H9 (cell line): Measurements from ENCODE around the gene TIAM2. TPM values are rescaled to one million over a fixed set of nuclear protein-coding genes. Genes with fewer than 3 reads are reported as not detected.

Experiments used
- DNase-seq: peaks from one replicate; pipeline ENCODE4 v3.0.0-alpha.2; 2017
- H2AFZ ChIP-seq: one replicate; pipeline ENCODE4 v1.6.1; 2013; ENCODE audit warnings: mild to moderate bottlenecking, low read length, control low read depth, moderate library complexity
- H2AK5ac ChIP-seq: 2 replicates; pipeline ENCODE4 v1.6.1; 2013; ENCODE audit warnings: low read length, control low read depth, mixed read lengths; ENCODE audit not compliant: insufficient read length
- H2BK120ac ChIP-seq: one replicate; pipeline ENCODE4 v1.6.1; 2013; ENCODE audit warnings: low read depth, mild to moderate bottlenecking, low read length, control low read depth, inconsistent platforms; ENCODE audit not compliant: poor library complexity, severe bottlenecking
- H2BK12ac ChIP-seq: 2 replicates; pipeline ENCODE4 v1.6.1; 2013; ENCODE audit warnings: low read length, control low read depth, mixed read lengths, low read depth; ENCODE audit not compliant: insufficient read length
- H2BK15ac ChIP-seq: 2 replicates; pipeline ENCODE4 v1.6.1; 2013; ENCODE audit warnings: low read depth, low read length, control low read depth
- H2BK20ac ChIP-seq: one replicate; pipeline ENCODE4 v1.6.1; 2013; ENCODE audit warnings: low read depth, mild to moderate bottlenecking, low read length, control low read depth, inconsistent platforms; ENCODE audit not compliant: poor library complexity, severe bottlenecking
- H2BK5ac ChIP-seq: 2 replicates; pipeline ENCODE4 v1.6.1; 2013; ENCODE audit warnings: low read length, control low read depth, mixed read lengths; ENCODE audit not compliant: insufficient read length
- H3K14ac ChIP-seq: 2 replicates; pipeline ENCODE4 v1.6.1; 2013; ENCODE audit warnings: low read length, control low read depth; ENCODE audit not compliant: insufficient read depth
- H3K18ac ChIP-seq: 2 replicates; pipeline ENCODE4 v1.6.1; 2013; ENCODE audit warnings: low read depth, mild to moderate bottlenecking, mixed read lengths, low read length, control low read depth; ENCODE audit not compliant: insufficient read length
- H3K23ac ChIP-seq: 2 replicates; pipeline ENCODE4 v1.6.1; 2013; ENCODE audit warnings: low read length, control low read depth, mixed read lengths, low read depth; ENCODE audit not compliant: insufficient read length
- H3K23me2 ChIP-seq: 2 replicates; pipeline ENCODE4 v1.6.1; 2013; ENCODE audit warnings: low read depth, mild to moderate bottlenecking, mixed read lengths, low read length, control low read depth; ENCODE audit not compliant: insufficient read length, poor library complexity, severe bottlenecking
- H3K27ac ChIP-seq: 2 replicates; pipeline ENCODE4 v1.5.1; 2013; ENCODE audit warnings: low read length, control low read depth, mixed read lengths, low read depth; ENCODE audit not compliant: insufficient read length
- H3K27me3 ChIP-seq: 2 replicates; pipeline ENCODE4 v1.6.1; 2013; ENCODE audit warnings: low read length, control low read depth, inconsistent platforms; ENCODE audit not compliant: insufficient read depth
- H3K4ac ChIP-seq: 2 replicates; pipeline ENCODE4 v1.6.1; 2013; ENCODE audit warnings: low read depth, mild to moderate bottlenecking, control low read depth, inconsistent platforms, low read length, moderate library complexity
- H3K4me1 ChIP-seq: 2 replicates; pipeline ENCODE4 v1.6.1; 2013; ENCODE audit warnings: low read length, control low read depth, inconsistent platforms; ENCODE audit not compliant: insufficient read depth
- H3K4me2 ChIP-seq: 2 replicates; pipeline ENCODE4 v1.6.1; 2013; ENCODE audit warnings: low read length, control low read depth, mixed read lengths; ENCODE audit not compliant: insufficient read length, insufficient read depth
- H3K56ac ChIP-seq: 2 replicates; pipeline ENCODE4 v1.6.1; 2013; ENCODE audit warnings: low read depth, mild to moderate bottlenecking, mixed read lengths, low read length, control low read depth; ENCODE audit not compliant: insufficient read length
- H3K79me1 ChIP-seq: 2 replicates; pipeline ENCODE4 v1.6.1; 2013; ENCODE audit warnings: low read depth, mild to moderate bottlenecking, moderate library complexity, low read length, control low read depth, inconsistent platforms; ENCODE audit not compliant: insufficient read depth, poor library complexity, severe bottlenecking
- H3K79me2 ChIP-seq: 2 replicates; pipeline ENCODE4 v1.6.1; 2013; ENCODE audit warnings: low read length, control low read depth, inconsistent platforms; ENCODE audit not compliant: insufficient read depth
- H3K9ac ChIP-seq: 2 replicates; pipeline ENCODE4 v1.6.1; 2013; ENCODE audit warnings: low read length, control low read depth, mixed read lengths; ENCODE audit not compliant: insufficient read length; ENCODE audit errors: extremely low read depth
- H3K9me3 ChIP-seq: one replicate; pipeline ENCODE4 v1.6.1; 2013; ENCODE audit warnings: low read depth, low read length, inconsistent platforms; ENCODE audit not compliant: control insufficient read depth
- H3T11ph ChIP-seq: one replicate; pipeline ENCODE4 v1.6.1; 2013; ENCODE audit warnings: mild to moderate bottlenecking, low read length, control low read depth, inconsistent platforms
- H4K20me1 ChIP-seq: one replicate; pipeline ENCODE4 v1.6.1; 2013; ENCODE audit not compliant: control insufficient read depth, insufficient read length, insufficient read depth
- H4K5ac ChIP-seq: 2 replicates; pipeline ENCODE4 v1.6.1; 2013; ENCODE audit warnings: low read depth, mild to moderate bottlenecking, mixed read lengths, low read length, control low read depth; ENCODE audit not compliant: insufficient read length
- H4K8ac ChIP-seq: replicated peaks from 2 replicates; pipeline ENCODE4 v1.6.1; 2013; ENCODE audit warnings: low read length, control low read depth, mixed read lengths, low read depth; ENCODE audit not compliant: insufficient read length
- H4K91ac ChIP-seq: 2 replicates; pipeline ENCODE4 v1.6.1; 2013; ENCODE audit warnings: low read depth, mild to moderate bottlenecking, moderate library complexity, mixed read lengths, low read length, control low read depth; ENCODE audit not compliant: insufficient read length
- H3K27ac Mint-ChIP-seq, 3 experiments: 2 replicates in 2 of 3; 3 replicates in 1 of 3; pipeline ENCODE4 v1.8.0; 2020 to 2021; ENCODE audit warnings: mixed read lengths in 3 of 3, mild to moderate bottlenecking in 1 of 3, moderate library complexity in 1 of 3
- H3K27me3 Mint-ChIP-seq: 2 replicates; pipeline ENCODE4 v1.8.0; 2021; ENCODE audit warnings: low read depth, mild to moderate bottlenecking, moderate library complexity, mixed read lengths
- H3K36me3 Mint-ChIP-seq, 3 experiments: 2 replicates in 2 of 3; 3 replicates in 1 of 3; pipeline ENCODE4 v1.8.0; 2020 to 2021; ENCODE audit warnings: low read depth in 3 of 3, mixed read lengths in 3 of 3; ENCODE audit not compliant: insufficient read depth in 1 of 3
- H3K4me1 Mint-ChIP-seq, 2 experiments: 2 replicates each; pipeline ENCODE4 v1.8.0; 2020; ENCODE audit warnings: mixed read lengths in 2 of 2
- H3K4me3 Mint-ChIP-seq, 2 experiments: 2 replicates in 1 of 2; 3 replicates in 1 of 2; pipeline ENCODE4 v1.8.0; 2020 to 2021; ENCODE audit warnings: mild to moderate bottlenecking in 2 of 2, mixed read lengths in 2 of 2, moderate library complexity in 1 of 2
- H3K9me3 Mint-ChIP-seq, 2 experiments: 2 replicates in 1 of 2; 3 replicates in 1 of 2; pipeline ENCODE4 v1.8.0; 2020; ENCODE audit warnings: mild to moderate bottlenecking in 2 of 2, mixed read lengths in 2 of 2, moderate library complexity in 1 of 2
- WGBS: extraction: QIAGEN DNeasy Blood & Tissue Kit; methylation state at CpG from one replicate; pipeline ENCODE4 v1.1.7; 2013; ENCODE audit warnings: missing lambda C conversion rate, low lambda C conversion rate, mixed read lengths; ENCODE audit not compliant: insufficient read length; ENCODE audit errors: extremely low coverage; 5-methylcytosine and 5-hydroxymethylcytosine counted together
- total RNA-seq: library from RNA; stranded (reverse); gene quantifications from 2 replicates; pipeline ENCODE4 v1.2.1, GENCODE V29; 2021
- TF ChIP-seq, protein P1 (sequence below): fragments of 200-600 bp; sonication (generic); conservative IDR thresholded peaks from 3 replicates; pipeline ENCODE4 v1.8.0; 2021; ENCODE audit warnings: antibody characterized with exemption, mild to moderate bottlenecking

The TIAM2 gene
- total RNA-seq, 1 experiment from 2014 or later = 6.3 TPM

GRCh38 chr6:155219299-155219698 lies 224.2 kb downstream of the TIAM2 start:
- H3K4me1 Mint-ChIP-seq = peaks cover 14 to 16% of the 10 kb centered on the region in 2 experiments
- H3K27me3 Mint-ChIP-seq = no peaks in the 10 kb centered on the region
- H3K9me3 Mint-ChIP-seq = no peaks in the 10 kb centered on the region
- peak overlapping the region in 1 of 3 experiments; percentile 49; a peak in 1 of 7 replicates for H3K27ac Mint-ChIP-seq
- no peak for DNase-seq
- Histone ChIP-seq H3K56ac (no peak overlapping the region), H4K8ac (no peak overlapping the region), H4K20me1 (no peaks in the 10 kb centered on the region), H3K23ac (no peak overlapping the region), H3K4ac (no peak overlapping the region), H3K27ac (no peak overlapping the region), H2BK15ac (no peak overlapping the region), H3K18ac (no peak overlapping the region), H2AFZ (no peak overlapping the region), H2BK5ac (no peak overlapping the region), H2BK120ac (no peak overlapping the region), H3K27me3 (no peaks in the 10 kb centered on the region), H2BK12ac (no peak overlapping the region), H4K5ac (no peak overlapping the region), H3K4me2 (no peak overlapping the region), H3K79me1 (no peaks in the 10 kb centered on the region), H2BK20ac (no peak overlapping the region), H3K4me1 (no peaks in the 10 kb centered on the region), H4K91ac (no peak overlapping the region), H3T11ph (no peak overlapping the region), H3K14ac (no peak overlapping the region), H3K9ac (no peak overlapping the region), H3K9me3 (no peaks in the 10 kb centered on the region), H3K23me2 (no peaks in the 10 kb centered on the region), H2AK5ac (no peak overlapping the region), H3K79me2 (no peaks in the 10 kb centered on the region)
- no peak overlapping the region for H3K4me3 Mint-ChIP-seq
- peaks cover 0 to 9% (median 4%) of the 10 kb centered on the region in 3 experiments; a peak in 3 of 7 replicates for H3K36me3 Mint-ChIP-seq
- TF ChIP-seq, protein P1, sequence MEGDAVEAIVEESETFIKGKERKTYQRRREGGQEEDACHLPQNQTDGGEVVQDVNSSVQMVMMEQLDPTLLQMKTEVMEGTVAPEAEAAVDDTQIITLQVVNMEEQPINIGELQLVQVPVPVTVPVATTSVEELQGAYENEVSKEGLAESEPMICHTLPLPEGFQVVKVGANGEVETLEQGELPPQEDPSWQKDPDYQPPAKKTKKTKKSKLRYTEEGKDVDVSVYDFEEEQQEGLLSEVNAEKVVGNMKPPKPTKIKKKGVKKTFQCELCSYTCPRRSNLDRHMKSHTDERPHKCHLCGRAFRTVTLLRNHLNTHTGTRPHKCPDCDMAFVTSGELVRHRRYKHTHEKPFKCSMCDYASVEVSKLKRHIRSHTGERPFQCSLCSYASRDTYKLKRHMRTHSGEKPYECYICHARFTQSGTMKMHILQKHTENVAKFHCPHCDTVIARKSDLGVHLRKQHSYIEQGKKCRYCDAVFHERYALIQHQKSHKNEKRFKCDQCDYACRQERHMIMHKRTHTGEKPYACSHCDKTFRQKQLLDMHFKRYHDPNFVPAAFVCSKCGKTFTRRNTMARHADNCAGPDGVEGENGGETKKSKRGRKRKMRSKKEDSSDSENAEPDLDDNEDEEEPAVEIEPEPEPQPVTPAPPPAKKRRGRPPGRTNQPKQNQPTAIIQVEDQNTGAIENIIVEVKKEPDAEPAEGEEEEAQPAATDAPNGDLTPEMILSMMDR = no peak
- WGBS = no CpG with 5 or more reads among the region's 7 CpGs
